OCI-LY7 (cell line): ENCODE data around the gene TRIO. TPM values are rescaled to one million over a fixed set of nuclear protein-coding genes. Genes with fewer than 3 reads are reported as not detected.

Source experiments
- BruUV-seq: library from RNA; stranded (reverse); fragments of 400-500 nt; replicated peaks from 2 replicates; lab custom pipeline; 2021; lab: Mats Ljungman, UMichigan
- CTCF ChIA-PET: fragments of 300-600 bp; sonication (Branson Sonifier 250); formaldehyde crosslinking; loops from one replicate; lab custom pipeline; 2022; ENCODE audit warnings: antibody characterized with exemption; ENCODE audit not compliant: unreplicated experiment; lab: Charles Lee
- POLR2A ChIA-PET: fragments of 300-600 bp; sonication (Branson Sonifier 250); formaldehyde crosslinking; loops from one replicate; lab custom pipeline; 2022; ENCODE audit warnings: antibody characterized with exemption; lab: Charles Lee
- DNase-seq: peaks from one replicate; pipeline ENCODE4 v3.0.0-alpha.2; 2015; ENCODE audit warnings: low spot score
- H2AFZ ChIP-seq: fragments of 200-600 bp; sonication (generic), shearing (Covaris generic); 2 replicates; pipeline ENCODE4 v1.6.1; 2014; ENCODE audit warnings: mild to moderate bottlenecking, antibody characterized with exemption, low read length, moderate library complexity
- H3K27ac ChIP-seq: fragments of 200-600 bp; sonication (generic); 2 replicates; pipeline ENCODE4 v1.5.1; 2014; ENCODE audit warnings: mixed run types, low read depth, mild to moderate bottlenecking, moderate library complexity, low read length, inconsistent platforms; ENCODE audit not compliant: poor library complexity, severe bottlenecking
- H3K36me3 ChIP-seq: fragments of 200-600 bp; sonication (generic); 2 replicates; pipeline ENCODE4 v1.6.1; 2014; ENCODE audit warnings: mild to moderate bottlenecking, antibody characterized with exemption, low read length, moderate library complexity, mixed read lengths; ENCODE audit not compliant: insufficient read depth
- H3K4me1 ChIP-seq: fragments of 200-600 bp; sonication (generic); 2 replicates; pipeline ENCODE4 v1.5.1; 2014; ENCODE audit warnings: mild to moderate bottlenecking, low read length; ENCODE audit not compliant: insufficient read depth, poor library complexity, severe bottlenecking
- H3K4me2 ChIP-seq: fragments of 200-600 bp; sonication (generic); 2 replicates; pipeline ENCODE4 v1.6.1; 2014; ENCODE audit warnings: mild to moderate bottlenecking, low read length
- H3K4me3 ChIP-seq: fragments of 200-600 bp; sonication (generic); 2 replicates; pipeline ENCODE4 v1.5.1; 2014; ENCODE audit warnings: mild to moderate bottlenecking, low read depth, low read length; ENCODE audit not compliant: poor library complexity, severe bottlenecking
- H3K79me2 ChIP-seq: fragments of 200-600 bp; sonication (generic); 2 replicates; pipeline ENCODE4 v1.6.1; 2016; ENCODE audit warnings: low read depth, mild to moderate bottlenecking, low read length, moderate library complexity, mixed read lengths; ENCODE audit not compliant: insufficient read depth
- H3K9me2 ChIP-seq: fragments of 200-600 bp; sonication (generic); 2 replicates; pipeline ENCODE4 v1.6.1; 2016; ENCODE audit warnings: mild to moderate bottlenecking, low read length, mixed read lengths; ENCODE audit not compliant: insufficient read depth
- H3K9me3 ChIP-seq: fragments of 200-600 bp; sonication (generic); 2 replicates; pipeline ENCODE4 v1.6.1; 2014; ENCODE audit warnings: mild to moderate bottlenecking, mixed run types, low read length, mixed read lengths
- H4K20me1 ChIP-seq: fragments of 200-600 bp; sonication (generic); 2 replicates; pipeline ENCODE4 v1.6.1; 2014; ENCODE audit warnings: mild to moderate bottlenecking, antibody characterized with exemption, low read length, moderate library complexity, mixed read lengths; ENCODE audit not compliant: insufficient read depth
- CTCF ChIP-seq: fragments of 200-600 bp; sonication (generic); conservative IDR thresholded peaks from 2 replicates; pipeline ENCODE4 v1.5.1; 2014; ENCODE audit warnings: mild to moderate bottlenecking, antibody characterized with exemption, low read length, moderate library complexity, mixed read lengths
- EZH2phosphoT487 ChIP-seq: fragments of 200-600 bp; sonication (generic); IDR thresholded peaks from 2 replicates; pipeline ENCODE4 v1.6.1; 2018; ENCODE audit warnings: low read depth, borderline replicate concordance, mild to moderate bottlenecking, mixed run types, antibody characterized with exemption, low read length, moderate library complexity, mixed read lengths
- intact Hi-C: fragments of 100-400 bp; cut with micrococcal nuclease; formaldehyde crosslinking; loops from one replicate; pipeline ENCODE4 v1.10.0; 2022; ENCODE audit not compliant: unreplicated experiment
- total RNA-seq, 2 experiments: library from RNA; depleted of rRNA in 1 of 2; stranded (reverse); fragments of >200 nt in 1 of 2; shearing (Covaris generic) in 1 of 2; gene quantifications; 2 replicates each; pipeline ENCODE4 v1.2.3, GENCODE V29; 2014 to 2022

Gene TRIO
- total RNA-seq, 2 experiments from 2014 or later, result 35.8 to 55.1 TPM

- POLR2A ChIA-PET, result interaction anchor here (0.7 kb wide), 1 partner anchor 143 kb away, joined by 4 read pairs; no protein-coding TSS in a partner anchor
- Histone ChIP-seq H4K20me1 (peaks cover 9% of the 10 kb centered on the region; the same call in 1 of the 2 replicates), H3K27ac (no peak overlapping the region), H3K4me2 (no peak overlapping the region), H3K4me3 (no peak overlapping the region), H3K9me2 (no peaks in the 10 kb centered on the region), H2AFZ (no peak overlapping the region), H3K4me1 (no peaks in the 10 kb centered on the region), H3K9me3 (no peaks in the 10 kb centered on the region), H3K36me3 (no peaks in the 10 kb centered on the region), H3K79me2 (no peaks in the 10 kb centered on the region)
- no peak for DNase-seq
- BruUV-seq, result no TSS peak
- intact Hi-C loops, result no loop called here
- TF ChIP-seq CTCF, result no peak
- no peak for TF ChIP-seq EZH2phosphoT487
- CTCF ChIA-PET, result no interaction called here
Measured at GRCh38 chr5:14353726-14354474, 210.8 kb downstream of the TRIO start.

- POLR2A ChIA-PET, result interaction anchor here (0.7 to 1.4 kb wide), 2 partner anchors 13 to 630 kb away, joined by 3 read pairs; no protein-coding TSS in a partner anchor
Measured at GRCh38 chr5:14355391-14355790, 212.2 kb downstream of the TRIO start.

More at GRCh38 chr5:14355391-14355790, 212.2 kb downstream of the TRIO start:
- BruUV-seq, result no TSS peak
- H3K9me3 ChIP-seq, result no peaks in the 10 kb centered on the region
- DNase-seq, result no peak
- H3K79me2 ChIP-seq, result no peaks in the 10 kb centered on the region
- intact Hi-C loops, result no loop called here
- no peaks in the 10 kb centered on the region for H3K36me3 ChIP-seq
- no peaks in the 10 kb centered on the region for H3K4me1 ChIP-seq
- CTCF ChIA-PET, result no interaction called here
- no peak overlapping the region for H3K27ac ChIP-seq
- no peak overlapping the region for H2AFZ ChIP-seq
- TF ChIP-seq EZH2phosphoT487 (no peak), CTCF (no peak)
- peaks cover 9% of the 10 kb centered on the region; the same call in 1 of the 2 replicates for H4K20me1 ChIP-seq
- no peak overlapping the region for H3K4me2 ChIP-seq
- no peak overlapping the region for H3K4me3 ChIP-seq
- no peaks in the 10 kb centered on the region for H3K9me2 ChIP-seq
